Type B pancreatic cell (in vitro differentiated cells): Measurements from ENCODE around the gene OR52K2. TPM values are rescaled to one million over a fixed set of nuclear protein-coding genes. Genes with fewer than 3 reads are reported as not detected.
"Not testable (repeated sequence)": the region's sequence is repeated elsewhere in the genome, so short reads cannot be mapped to it uniquely, and the experiment has no call there.

Source experiments
- DNase-seq: peaks from one replicate; pipeline ENCODE4 v3.0.0; 2021; ENCODE audit warnings: mixed read lengths; ENCODE audit not compliant: unreplicated experiment; ENCODE audit errors: extremely low spot score
- H3K27ac Mint-ChIP-seq: 2 replicates; pipeline ENCODE4 v1.8.0; 2021; ENCODE audit warnings: mild to moderate bottlenecking, mixed read lengths
- H3K27me3 Mint-ChIP-seq: 2 replicates; pipeline ENCODE4 v1.8.0; 2021; ENCODE audit warnings: mixed read lengths
- H3K36me3 Mint-ChIP-seq: 2 replicates; pipeline ENCODE4 v1.8.0; 2021; ENCODE audit warnings: mixed read lengths
- H3K4me1 Mint-ChIP-seq: one replicate; pipeline ENCODE4 v1.8.0; 2021; ENCODE audit warnings: mixed read lengths; ENCODE audit not compliant: unreplicated experiment
- H3K4me3 Mint-ChIP-seq: 2 replicates; pipeline ENCODE4 v1.8.0; 2021; ENCODE audit warnings: mild to moderate bottlenecking, mixed read lengths
- H3K9me3 Mint-ChIP-seq: 2 replicates; pipeline ENCODE4 v1.8.0; 2021; ENCODE audit warnings: mixed read lengths
- CTCF ChIP-seq: fragments of 200-600 bp; sonication (generic); conservative IDR thresholded peaks from 2 replicates; pipeline ENCODE4 v1.5.0; 2021; ENCODE audit warnings: antibody characterized with exemption, mild to moderate bottlenecking
- total RNA-seq: library from RNA; stranded (reverse); gene quantifications from 2 replicates; pipeline ENCODE4 v1.2.1, GENCODE V29; 2021; ENCODE audit warnings: low replicate concordance

Gene OR52K2
- total RNA-seq, 1 donor from 2014 or later: not detected

GRCh38 chr11:4480577-4481239 lies 31.6 kb downstream of the OR52K2 start:
- Mint-ChIP-seq H3K27me3 (no peaks in the 10 kb centered on the region), H3K9me3 (no peaks in the 10 kb centered on the region), H3K27ac (peak overlapping the region; percentile 82), H3K4me3 (peak overlapping the region; percentile 48), H3K4me1 (no peaks in the 10 kb centered on the region), H3K36me3 (no peaks in the 10 kb centered on the region)
- TF ChIP-seq CTCF: no peak
- no peak for DNase-seq

DNA sequence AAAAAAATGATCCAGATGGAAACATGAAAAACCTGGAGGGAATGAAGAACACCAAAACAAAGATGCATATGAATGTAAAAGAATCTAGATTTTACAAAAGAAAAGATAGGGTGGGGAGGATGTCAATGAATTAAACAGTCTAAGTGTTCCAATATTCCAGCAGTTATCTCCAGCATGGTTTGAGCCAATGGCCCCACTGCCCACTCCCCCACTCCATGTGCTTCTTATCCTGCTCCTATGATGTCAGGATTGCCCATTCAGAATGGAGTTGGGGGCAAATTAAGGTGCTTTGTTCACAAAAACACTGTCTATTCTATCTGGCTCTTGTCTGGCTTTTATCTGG lies 32.1 kb downstream of the OR52K2 start:
- no peak for TF ChIP-seq CTCF
- DNase-seq: no peak
- H3K36me3 Mint-ChIP-seq: no peaks in the 10 kb centered on the region

DNA sequence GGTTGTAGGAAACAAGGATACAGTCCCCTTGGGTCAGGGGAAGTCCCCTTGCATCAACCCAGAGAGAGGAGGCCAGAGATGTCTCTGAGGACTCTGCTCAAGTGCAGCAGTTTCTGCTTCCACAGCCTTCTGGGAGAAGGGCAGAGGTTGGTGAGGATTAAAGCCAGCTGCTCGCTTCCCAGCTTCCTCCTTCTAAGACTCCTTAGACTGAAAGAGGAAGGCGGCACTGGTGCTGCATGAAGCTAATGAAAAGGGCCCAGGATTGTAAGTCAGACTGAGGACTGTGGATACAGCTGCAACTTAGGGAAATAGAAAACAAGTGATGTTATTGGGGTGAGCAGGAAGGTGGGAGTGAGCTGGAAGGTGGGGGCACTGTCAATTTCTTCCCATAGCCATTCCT lies 33.4 kb downstream of the OR52K2 start, which contains the start of gene OR52K1:
Gene OR52K1, plus strand, starts transcription at position 202 of the 400 bp plus-strand sequence. CDS start 6,255 bp downstream, outside the sequence.
- H3K27me3 Mint-ChIP-seq: no peaks in the 10 kb centered on the region
- no peaks in the 10 kb centered on the region for H3K9me3 Mint-ChIP-seq
- H3K36me3 Mint-ChIP-seq: no peaks in the 10 kb centered on the region
- no peak for TF ChIP-seq CTCF
- no peak within 1 kb of the TSS for H3K4me3 Mint-ChIP-seq
- no peaks in the 10 kb centered on the region for H3K4me1 Mint-ChIP-seq
- no peak for DNase-seq
- no peak within 1 kb of the TSS for H3K27ac Mint-ChIP-seq

More for the DNA sequence above, 32.1 kb downstream of the OR52K2 start:
- H3K27me3 Mint-ChIP-seq: no peaks in the 10 kb centered on the region
- H3K27ac Mint-ChIP-seq: peak overlapping the region; percentile 82
- no peaks in the 10 kb centered on the region for H3K4me1 Mint-ChIP-seq
- H3K9me3 Mint-ChIP-seq: no peaks in the 10 kb centered on the region
- no peak overlapping the region for H3K4me3 Mint-ChIP-seq

DNA sequence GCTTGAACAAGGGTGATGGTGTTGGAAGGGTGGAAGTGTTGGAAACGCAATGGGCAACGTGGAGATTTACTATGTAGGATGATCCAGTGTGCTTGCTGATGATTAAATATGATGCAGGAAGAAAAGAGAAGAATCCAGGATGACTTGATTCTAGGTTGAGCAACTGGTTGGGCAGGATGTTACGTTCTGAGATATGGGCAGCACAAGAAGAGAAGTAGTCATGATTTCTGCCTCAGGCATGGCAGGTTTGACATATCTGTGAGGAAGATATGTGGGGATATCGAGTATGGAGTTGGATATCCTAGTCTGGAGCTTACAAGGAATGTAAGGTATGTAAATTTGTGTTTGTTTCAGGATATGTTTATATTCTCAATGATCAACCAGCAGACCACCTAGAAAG lies 35.2 kb downstream of the OR52K2 start:
- no peaks in the 10 kb centered on the region for H3K4me1 Mint-ChIP-seq
- peaks cover 4% of the 10 kb centered on the region for H3K27me3 Mint-ChIP-seq
- no peak overlapping the region for H3K4me3 Mint-ChIP-seq
- no peak overlapping the region for H3K27ac Mint-ChIP-seq
- no peak for TF ChIP-seq CTCF
- no peak for DNase-seq
- no peaks in the 10 kb centered on the region for H3K9me3 Mint-ChIP-seq
- H3K36me3 Mint-ChIP-seq: no peaks in the 10 kb centered on the region

- H3K27ac Mint-ChIP-seq: not testable (repeated sequence)
These were observed 42.3 kb downstream of the OR52K2 start for GRCh38 chr11:4491405-4491804.

DNA sequence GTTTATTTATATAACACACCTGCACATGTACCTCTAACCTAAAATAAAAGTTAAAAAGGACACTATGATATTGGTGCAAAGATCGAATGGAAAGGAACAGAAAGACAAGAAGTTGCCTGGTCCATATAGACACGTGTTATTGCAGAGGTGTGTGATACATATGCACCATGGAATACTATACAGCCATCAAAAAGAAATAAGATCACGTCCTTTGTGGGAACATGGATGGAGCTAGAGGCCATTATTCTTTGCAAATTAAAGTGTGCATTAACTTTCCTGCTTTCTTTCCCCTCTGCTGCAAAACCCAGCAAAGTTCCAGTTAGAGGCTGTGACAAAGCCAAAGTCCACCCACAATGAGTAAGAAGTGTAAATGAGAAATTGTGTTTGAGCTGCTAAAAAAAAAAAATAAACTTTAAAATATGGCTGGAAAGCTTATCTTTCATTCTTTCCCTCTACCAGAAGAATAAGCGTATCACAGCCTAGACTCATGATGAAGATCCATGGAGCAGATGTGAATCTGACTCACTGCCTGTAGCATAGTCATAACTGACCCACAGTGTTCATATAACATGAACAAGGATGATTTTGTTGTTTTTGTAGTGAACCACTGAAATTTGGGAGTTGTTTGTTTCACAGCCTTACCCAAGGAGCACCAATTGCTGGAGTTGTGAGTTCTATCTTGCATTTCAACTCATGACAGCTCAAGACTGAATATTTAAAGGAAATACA lies 42.9 kb downstream of the OR52K2 start:
- Mint-ChIP-seq H3K27me3 (peaks cover 31% of the 10 kb centered on the region), H3K36me3 (no peaks in the 10 kb centered on the region), H3K4me3 (no peak overlapping the region), H3K4me1 (peaks cover 10% of the 10 kb centered on the region), H3K27ac (no peak overlapping the region), H3K9me3 (no peaks in the 10 kb centered on the region)
- TF ChIP-seq CTCF: no peak
- DNase-seq: no peak

More at GRCh38 chr11:4491405-4491804, 42.3 kb downstream of the OR52K2 start:
- DNase-seq, H3K36me3 Mint-ChIP-seq, H3K4me3 Mint-ChIP-seq, H3K4me1 Mint-ChIP-seq, H3K9me3 Mint-ChIP-seq: not testable (repeated sequence)
- H3K27me3 Mint-ChIP-seq: peaks cover 25% of the 10 kb centered on the region
